Endodermal cell (in vitro differentiated cells): Measurements from ENCODE around the gene OPCML. TPM values are rescaled to one million over a fixed set of nuclear protein-coding genes. Genes with fewer than 3 reads are reported as not detected.
A peak's percentile ranks its signal among the peaks of the same experiment; 100 is the strongest.

Source experiments
- DNase-seq: peaks from one replicate; pipeline ENCODE4 v3.0.0-alpha.2; 2017
- H3K27ac ChIP-seq: 2 replicates; pipeline ENCODE4 v1.5.1; 2013; ENCODE audit warnings: mild to moderate bottlenecking, low read depth, low read length, moderate library complexity
- H3K27me3 ChIP-seq: 2 replicates; pipeline ENCODE4 v1.6.1; 2013; ENCODE audit warnings: mild to moderate bottlenecking, low read length, moderate library complexity; ENCODE audit not compliant: insufficient read depth, control insufficient read depth, poor library complexity, severe bottlenecking
- H3K36me3 ChIP-seq: 2 replicates; pipeline ENCODE4 v1.7.0; 2013; ENCODE audit warnings: mild to moderate bottlenecking, low read length, moderate library complexity; ENCODE audit not compliant: control insufficient read depth, insufficient read depth
- H3K4me1 ChIP-seq: one replicate; pipeline ENCODE4 v1.7.0; 2013; ENCODE audit warnings: low read length; ENCODE audit not compliant: control insufficient read depth, insufficient read depth
- H3K4me3 ChIP-seq: 2 replicates; pipeline ENCODE4 v1.5.1; 2013; ENCODE audit warnings: mild to moderate bottlenecking, low read length, moderate library complexity
- H3K9ac ChIP-seq: 2 replicates; pipeline ENCODE4 v1.6.1; 2013; ENCODE audit warnings: mild to moderate bottlenecking, low read length, moderate library complexity; ENCODE audit not compliant: poor library complexity, severe bottlenecking; ENCODE audit errors: extremely low read depth
- H3K9me3 ChIP-seq: 2 replicates; pipeline ENCODE4 v1.6.1; 2013; ENCODE audit warnings: mild to moderate bottlenecking, low read length, moderate library complexity; ENCODE audit not compliant: control insufficient read depth
- H3K27ac Mint-ChIP-seq: 2 replicates; pipeline ENCODE4 v1.8.0; 2020; ENCODE audit warnings: mixed read lengths
- H3K27me3 Mint-ChIP-seq: 2 replicates; pipeline ENCODE4 v1.8.0; 2021; ENCODE audit warnings: mild to moderate bottlenecking, mixed read lengths; ENCODE audit not compliant: insufficient read depth
- H3K36me3 Mint-ChIP-seq: 2 replicates; pipeline ENCODE4 v1.8.0; 2020; ENCODE audit warnings: low read depth, mixed read lengths
- H3K4me1 Mint-ChIP-seq: 2 replicates; pipeline ENCODE4 v1.8.0; 2020; ENCODE audit warnings: mixed read lengths
- H3K4me3 Mint-ChIP-seq: 2 replicates; pipeline ENCODE4 v1.8.0; 2020; ENCODE audit warnings: mild to moderate bottlenecking, moderate library complexity, mixed read lengths
- H3K9me3 Mint-ChIP-seq: 2 replicates; pipeline ENCODE4 v1.8.0; 2020; ENCODE audit warnings: mild to moderate bottlenecking, mixed read lengths
- WGBS, 2 experiments: methylation state at CpG; one replicate each; pipeline versions ENCODE4 v1.1.5 to v1.1.7; 2013; ENCODE audit warnings: missing lambda C conversion rate in 2 of 2, mixed read lengths in 1 of 2; ENCODE audit not compliant: insufficient coverage in 1 of 2, insufficient read length in 1 of 2; 5-methylcytosine and 5-hydroxymethylcytosine counted together
- total RNA-seq, 2 donors: library from RNA; stranded (reverse); fragmentation: NEBNext Ultra II Directional in 1 of 2; extraction: Animal tissue kit (Norgen Biotek cat#: 25700) in 1 of 2; gene quantifications; 2 replicates in 1 of 2; 3 replicates in 1 of 2; pipeline ENCODE4 v1.2.1, GENCODE V29; 2021
- TF ChIP-seq, protein P1 (sequence below): fragments of 200-600 bp; sonication (generic); conservative IDR thresholded peaks from 2 replicates; pipeline ENCODE4 v1.5.0; 2021; ENCODE audit warnings: antibody characterized with exemption, mild to moderate bottlenecking

Gene OPCML
- total RNA-seq, 2 donors from 2014 or later: 0.49 to 0.86 TPM

DNA sequence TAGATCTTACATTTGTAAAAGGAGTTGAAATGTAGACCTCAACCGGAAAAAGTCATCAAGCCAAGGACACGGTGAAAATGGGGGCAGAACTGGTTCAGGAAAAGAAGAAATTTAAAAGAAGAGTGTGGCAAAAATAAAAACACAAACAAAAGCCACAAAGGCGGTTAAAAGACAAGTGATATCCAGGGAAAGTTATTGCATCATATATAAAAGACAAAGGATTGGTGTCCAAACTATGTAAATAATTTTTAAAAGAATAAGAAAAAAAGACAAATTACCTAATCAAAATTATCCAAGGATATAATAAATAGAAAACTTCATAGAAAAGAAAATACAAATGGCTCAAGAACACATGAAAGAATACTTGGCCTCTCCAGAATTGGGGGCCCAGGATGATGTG is 45.1 kb upstream of the OPCML start:
- H3K27me3 ChIP-seq: no peaks in the 10 kb centered on the region
- no peak overlapping the region for H3K9ac ChIP-seq
- H3K4me3 ChIP-seq: no peak overlapping the region
- peaks cover 4% of the 10 kb centered on the region for H3K4me1 ChIP-seq
- Mint-ChIP-seq H3K36me3 (no peaks in the 10 kb centered on the region), H3K4me3 (no peak overlapping the region), H3K9me3 (no peaks in the 10 kb centered on the region), H3K27me3 (peaks cover 6% of the 10 kb centered on the region), H3K4me1 (peaks cover 6% of the 10 kb centered on the region), H3K27ac (no peak overlapping the region)
- DNase-seq: no peak
- WGBS, 2 experiments: 94% methylated on average over 2 of the region's 3 CpGs; no CpG with 5 or more reads in 1 of the 2 experiments
- H3K27ac ChIP-seq: no peak overlapping the region
- H3K9me3 ChIP-seq: no peaks in the 10 kb centered on the region
- TF ChIP-seq, protein P1, sequence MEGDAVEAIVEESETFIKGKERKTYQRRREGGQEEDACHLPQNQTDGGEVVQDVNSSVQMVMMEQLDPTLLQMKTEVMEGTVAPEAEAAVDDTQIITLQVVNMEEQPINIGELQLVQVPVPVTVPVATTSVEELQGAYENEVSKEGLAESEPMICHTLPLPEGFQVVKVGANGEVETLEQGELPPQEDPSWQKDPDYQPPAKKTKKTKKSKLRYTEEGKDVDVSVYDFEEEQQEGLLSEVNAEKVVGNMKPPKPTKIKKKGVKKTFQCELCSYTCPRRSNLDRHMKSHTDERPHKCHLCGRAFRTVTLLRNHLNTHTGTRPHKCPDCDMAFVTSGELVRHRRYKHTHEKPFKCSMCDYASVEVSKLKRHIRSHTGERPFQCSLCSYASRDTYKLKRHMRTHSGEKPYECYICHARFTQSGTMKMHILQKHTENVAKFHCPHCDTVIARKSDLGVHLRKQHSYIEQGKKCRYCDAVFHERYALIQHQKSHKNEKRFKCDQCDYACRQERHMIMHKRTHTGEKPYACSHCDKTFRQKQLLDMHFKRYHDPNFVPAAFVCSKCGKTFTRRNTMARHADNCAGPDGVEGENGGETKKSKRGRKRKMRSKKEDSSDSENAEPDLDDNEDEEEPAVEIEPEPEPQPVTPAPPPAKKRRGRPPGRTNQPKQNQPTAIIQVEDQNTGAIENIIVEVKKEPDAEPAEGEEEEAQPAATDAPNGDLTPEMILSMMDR: no peak
- no peaks in the 10 kb centered on the region for H3K36me3 ChIP-seq

GRCh38 chr11:133576351-133576750 is 44.0 kb upstream of the OPCML start:
- TF ChIP-seq, protein P1: peak; percentile 86
- Histone ChIP-seq H3K27me3 (no peaks in the 10 kb centered on the region), H3K9me3 (no peaks in the 10 kb centered on the region), H3K4me3 (no peak overlapping the region), H3K36me3 (no peaks in the 10 kb centered on the region), H3K9ac (no peak overlapping the region), H3K4me1 (peaks cover 3% of the 10 kb centered on the region), H3K27ac (no peak overlapping the region)
- Mint-ChIP-seq H3K27ac (no peak overlapping the region), H3K4me1 (peaks cover 3% of the 10 kb centered on the region), H3K9me3 (no peaks in the 10 kb centered on the region), H3K36me3 (no peaks in the 10 kb centered on the region), H3K27me3 (peaks cover 6% of the 10 kb centered on the region), H3K4me3 (no peak overlapping the region)
- 94 to 96% methylated on average over 16 of the region's 16 CpGs for WGBS, 2 experiments
- DNase-seq: peak; percentile 88

DNA sequence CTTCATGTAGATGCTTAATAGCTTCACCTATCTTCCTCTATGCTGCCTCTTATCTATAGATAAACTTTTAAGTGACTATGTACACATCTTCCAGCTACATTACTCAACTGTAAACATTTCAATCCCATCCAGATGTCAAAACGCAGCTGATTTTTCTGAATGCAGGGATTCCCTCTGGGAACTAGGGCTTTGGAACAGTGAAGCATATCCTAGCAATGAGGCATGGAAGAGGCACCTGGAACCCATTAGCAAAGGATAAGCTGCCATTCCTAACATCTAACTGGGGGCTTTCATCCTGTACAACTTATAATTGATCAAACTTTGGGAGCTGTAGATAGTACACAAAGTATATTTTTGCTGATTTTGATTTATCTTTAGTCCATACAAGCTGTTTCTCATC is 40.8 kb upstream of the OPCML start:
- no peaks in the 10 kb centered on the region for H3K27me3 ChIP-seq
- H3K9ac ChIP-seq: no peak overlapping the region
- peaks cover 5% of the 10 kb centered on the region for H3K27me3 Mint-ChIP-seq
- no peak overlapping the region for H3K4me3 Mint-ChIP-seq
- TF ChIP-seq, protein P1: no peak
- no peak overlapping the region for H3K27ac ChIP-seq
- H3K27ac Mint-ChIP-seq: no peak overlapping the region
- no peak overlapping the region for H3K4me3 ChIP-seq
- H3K36me3 ChIP-seq: no peaks in the 10 kb centered on the region
- no peaks in the 10 kb centered on the region for H3K9me3 Mint-ChIP-seq
- H3K4me1 ChIP-seq: no peaks in the 10 kb centered on the region
- WGBS, 2 experiments: 88 to 94% methylated on average over 1 of the region's 1 CpG
- no peaks in the 10 kb centered on the region for H3K4me1 Mint-ChIP-seq
- H3K36me3 Mint-ChIP-seq: no peaks in the 10 kb centered on the region
- no peak for DNase-seq
- no peaks in the 10 kb centered on the region for H3K9me3 ChIP-seq
